GM12878 (cell line): ENCODE results near the gene NFIL3. TPM values are rescaled to one million over a fixed set of nuclear protein-coding genes. Genes with fewer than 3 reads are reported as not detected.

Experiments
- ATAC-seq: fragments of 200-7000 bp; cut with Tn5 transposase; 3 replicates; pipeline ENCODE4 v1.9.1; 2020; ENCODE audit warnings: mild to moderate bottlenecking, moderate library complexity
- BruUV-seq: library from RNA; stranded (reverse); fragments of 400-500 nt; replicated peaks from 2 replicates; lab custom pipeline; 2021; lab: Mats Ljungman, UMichigan
- CTCF ChIA-PET: fragments of 300-600 bp; sonication (Branson Sonifier 250); formaldehyde crosslinking; extraction: SDS; loops from one replicate; lab custom pipeline; 2021; ENCODE audit warnings: inconsistent platforms; lab: Yijun Ruan, JAX
- POLR2A ChIA-PET: fragments of 350-600 bp; formaldehyde crosslinking; extraction: SDS; loops from one replicate; lab custom pipeline; 2021; ENCODE audit warnings: inconsistent platforms; lab: Charles Lee
- RAD21 ChIA-PET: fragments of 300-600 bp; sonication (Branson Sonifier 250); formaldehyde crosslinking; loops from one replicate; lab custom pipeline; 2023; ENCODE audit warnings: antibody characterized with exemption; ENCODE audit not compliant: unreplicated experiment; lab: Charles Lee
- SMC1A ChIA-PET: fragments of 300-600 bp; sonication (Branson Sonifier 250); formaldehyde crosslinking; loops from one replicate; lab custom pipeline; 2023; ENCODE audit not compliant: unreplicated experiment, uncharacterized antibody; lab: Charles Lee
- DNase-seq: peaks from one replicate; pipeline ENCODE4 v3.0.0-alpha.2; 2011; ENCODE audit warnings: low read depth, low spot score
- FAIRE-seq: peaks from 3 replicates; lab custom pipeline; 2011; peaks lifted over from hg19 to GRCh38; lab: Jason Lieb, UNC
- H2AFZ ChIP-seq: 2 replicates; pipeline ENCODE4 v1.6.0; 2011; ENCODE audit warnings: low read depth, low read length, control low read depth; ENCODE audit not compliant: control insufficient read depth
- H3K27ac ChIP-seq: 2 replicates; pipeline ENCODE4 v1.5.1; 2011; ENCODE audit warnings: control low read depth; ENCODE audit not compliant: control insufficient read depth, insufficient read depth
- H3K27me3 ChIP-seq, 2 experiments: replicated peaks in 1 of 2; 2 replicates each; pipeline versions ENCODE4 v1.6.0 to v1.6.1; 2011; ENCODE audit warnings: low read length in 1 of 2; ENCODE audit not compliant: control insufficient read depth in 2 of 2, insufficient read depth in 2 of 2
- H3K36me3 ChIP-seq, 2 experiments: 2 replicates each; pipeline ENCODE4 v1.5.1; 2011; ENCODE audit warnings: low read length in 1 of 2; ENCODE audit not compliant: control insufficient read depth in 2 of 2, insufficient read depth in 2 of 2
- H3K4me1 ChIP-seq: 2 replicates; pipeline ENCODE4 v1.6.1; 2011; ENCODE audit warnings: mild to moderate bottlenecking, low read length, moderate library complexity, mixed read lengths; ENCODE audit not compliant: control insufficient read depth, insufficient read depth
- H3K4me2 ChIP-seq: 2 replicates; pipeline ENCODE4 v1.6.0; 2011; ENCODE audit warnings: control low read depth; ENCODE audit not compliant: control insufficient read depth, insufficient read depth
- H3K4me3 ChIP-seq: fragments of 200-600 bp; sonication (generic); 2 replicates; pipeline ENCODE4 v1.5.1; 2016
- H3K79me2 ChIP-seq: 2 replicates; pipeline ENCODE4 v1.6.0; 2011; ENCODE audit warnings: low read length; ENCODE audit not compliant: control insufficient read depth, insufficient read depth
- H3K9ac ChIP-seq: 2 replicates; pipeline ENCODE4 v1.8.0; 2011; ENCODE audit warnings: low read length, control low read depth, mixed read lengths; ENCODE audit not compliant: control insufficient read depth, insufficient read depth
- H3K9me3 ChIP-seq: replicated peaks from 3 replicates; pipeline ENCODE4 v1.5.1; 2011; ENCODE audit warnings: mild to moderate bottlenecking, low read length; ENCODE audit not compliant: control insufficient read depth, insufficient read depth
- H4K20me1 ChIP-seq: 2 replicates; pipeline ENCODE4 v1.6.0; 2011; ENCODE audit not compliant: control insufficient read depth, insufficient read depth
- ASH2L ChIP-seq: fragments of 300-600, 200-600 bp; sonication (generic); IDR thresholded peaks from 2 replicates; pipeline ENCODE4 v1.6.1; 2017; ENCODE audit warnings: low read depth, mild to moderate bottlenecking, borderline replicate concordance
- CEBPB ChIP-seq, 2 experiments: fragments of 150-350 bp in 1 of 2; IDR thresholded peaks; 2 replicates each; pipeline ENCODE4 v1.6.1; 2012 to 2014; ENCODE audit warnings: low read depth in 2 of 2, low read length in 2 of 2, borderline replicate concordance in 1 of 2, inconsistent platforms in 1 of 2
- EGR1 ChIP-seq, 2 experiments: IDR thresholded peaks; 1 replicate in 1 of 2; 2 replicates in 1 of 2; pipeline ENCODE4 v1.6.1; 2011 to 2012; ENCODE audit warnings: low read depth in 2 of 2, low read length in 2 of 2, borderline replicate concordance in 1 of 2, mild to moderate bottlenecking in 1 of 2, moderate library complexity in 1 of 2
- GATAD2B ChIP-seq: fragments of 450-650 bp; conservative IDR thresholded peaks from 2 replicates; pipeline ENCODE4 v1.6.1; 2017; ENCODE audit warnings: low read depth, mild to moderate bottlenecking, moderate library complexity
- HSF1 ChIP-seq: fragments of 150-350 bp; IDR thresholded peaks from 2 replicates; pipeline ENCODE4 v1.6.1; 2014; ENCODE audit warnings: mild to moderate bottlenecking, low read depth, low read length
- LARP7 ChIP-seq: fragments of 450-650 bp; IDR thresholded peaks from 2 replicates; pipeline ENCODE4 v1.6.1; 2017; ENCODE audit warnings: mild to moderate bottlenecking
- MTA3 ChIP-seq: IDR thresholded peaks from 2 replicates; pipeline ENCODE4 v1.6.1; 2012; ENCODE audit warnings: low read length, inconsistent platforms, borderline replicate concordance
- MYB ChIP-seq: fragments of 150-350 bp; IDR thresholded peaks from 2 replicates; pipeline ENCODE4 v1.6.1; 2014; ENCODE audit warnings: mild to moderate bottlenecking, low read depth, low read length, borderline replicate concordance
- PBX3 ChIP-seq: IDR thresholded peaks from 2 replicates; pipeline ENCODE4 v1.6.1; 2011; ENCODE audit warnings: mild to moderate bottlenecking, low read depth, low read length, moderate library complexity; ENCODE audit not compliant: insufficient replicate concordance
- PML ChIP-seq: IDR thresholded peaks from 2 replicates; pipeline ENCODE4 v1.6.1; 2012; ENCODE audit warnings: low read length, inconsistent platforms
- STAT3 ChIP-seq: IDR thresholded peaks from 2 replicates; pipeline ENCODE4 v1.6.1; 2011; ENCODE audit warnings: low read depth, low read length, improper control_type of control experiment
- ZNF24 ChIP-seq: fragments of 450-650 bp; IDR thresholded peaks from 2 replicates; pipeline ENCODE4 v1.6.1; 2017; ENCODE audit warnings: antibody characterized with exemption, mild to moderate bottlenecking
- ZNF384 ChIP-seq: IDR thresholded peaks from 2 replicates; pipeline ENCODE4 v1.6.1; 2012; ENCODE audit warnings: low read depth, mild to moderate bottlenecking, low read length, improper control_type of control experiment, borderline replicate concordance
- ZNF687 ChIP-seq: fragments of 450-650 bp; IDR thresholded peaks from 2 replicates; pipeline ENCODE4 v1.6.1; 2017; ENCODE audit warnings: mild to moderate bottlenecking, moderate library complexity
- WGBS: methylation state at CpG from one replicate; pipeline ENCODE4 v1.1.6; 2016; ENCODE audit warnings: low lambda C conversion rate; ENCODE audit not compliant: insufficient replicate concordance, insufficient coverage; ENCODE audit errors: missing lambda C conversion rate; 5-methylcytosine and 5-hydroxymethylcytosine counted together
- in situ Hi-C: fragments of 300-500 bp; cut with MboI; formaldehyde crosslinking; loops from 9 replicates; pipeline ENCODE4 v1.14.3; 2018; ENCODE audit warnings: mixed read lengths
- intact Hi-C: fragments of 100-400 bp; cut with micrococcal nuclease; formaldehyde crosslinking; loops from one replicate; pipeline ENCODE4 v1.14.2; 2022; ENCODE audit not compliant: unreplicated experiment
- polyA plus RNA-seq, 11 experiments: library from polyadenylated mRNA; depleted of rRNA in 4 of 11; unstranded in 6 of 11; stranded (reverse) in 5 of 11; fragments of >200 nt; fragmentation: Nextera tagmentation in 4 of 11; fragmentation: Illumina TruSeq in 1 of 11; extraction: Ambion mirVana in 4 of 11; extraction: Trizol in 1 of 11; gene quantifications; 1 replicate in 1 of 11; 2 replicates in 10 of 11; pipeline versions ENCODE4 v1.2.1 to v1.2.3, GENCODE V29; 2011 to 2016; ENCODE audit warnings: inconsistent platforms in 2 of 11, missing spikeins in 2 of 11, low read depth in 1 of 11
- total RNA-seq, 4 experiments: library from RNA; depleted of rRNA in 3 of 4; stranded (reverse); fragments of >200 nt in 3 of 4; fragmentation: Illumina TruSeq in 1 of 4; extraction: Trizol in 1 of 4; gene quantifications; 2 replicates each; pipeline versions ENCODE4 v1.2.1 to v1.2.3, GENCODE V29; 2013 to 2021
- TF ChIP-seq, protein P1 (sequence below): IDR thresholded peaks from 2 replicates; pipeline ENCODE4 v1.6.1; 2012; ENCODE audit warnings: low read depth, low read length, improper control_type of control experiment

NFIL3 gene
- total and polyA plus RNA-seq, 10 of the 15 experiments (the other 5 are each of a cell fraction or from before 2014, with no cell fraction given) = 0.18 to 1.0 (median 0.36) TPM; not detected in 3

DNA sequence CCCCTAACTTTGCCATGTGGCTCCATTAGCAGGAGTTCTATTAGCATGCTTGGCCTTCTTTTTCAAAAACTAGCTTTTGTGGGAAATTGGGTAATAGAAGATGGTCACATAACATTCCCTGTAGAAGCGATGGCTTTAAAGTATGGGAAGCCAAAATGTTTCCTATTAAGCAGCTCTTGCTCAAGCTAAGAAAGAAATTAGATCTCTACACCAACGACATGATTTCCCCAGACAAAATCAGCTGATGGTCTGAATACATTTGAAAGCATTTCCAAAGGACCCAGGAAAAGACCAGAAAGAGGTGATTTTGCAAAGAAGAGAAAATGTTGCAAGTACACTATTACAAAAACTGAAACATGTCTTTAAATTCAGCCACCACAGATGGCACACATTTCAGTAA, 4.8 kb upstream of the NFIL3 start:
- ATAC-seq (no peak), DNase-seq (no peak), FAIRE-seq (no peak)
- Histone ChIP-seq H3K27me3 (peaks cover 7 to 13% of the 10 kb centered on the region in 2 experiments), H3K4me1 (no peaks in the 10 kb centered on the region; the same call in 1 of the 2 replicates), H3K9me3 (no peaks in the 10 kb centered on the region), H3K9ac (no peak overlapping the region), H3K27ac (no peak overlapping the region), H3K4me3 (no peak overlapping the region), H2AFZ (no peak overlapping the region), H4K20me1 (no peaks in the 10 kb centered on the region; the same call in 1 of the 2 replicates), H3K36me3 (no peaks in the 10 kb centered on the region), H3K79me2 (no peaks in the 10 kb centered on the region), H3K4me2 (no peak overlapping the region)
- in situ Hi-C loops = loop anchor here (5.0 kb wide), 2 partner anchors 386 to 511 kb away; no protein-coding TSS in a partner anchor
- POLR2A ChIA-PET = no interaction called here
- CTCF ChIA-PET = interaction anchor here (0.6 to 8.8 kb wide), 3 partner anchors 299 to 514 kb away, joined by 3 to 115 read pairs (median 3); no protein-coding TSS in a partner anchor
- WGBS = 28% methylated on average over 2 of the region's 2 CpGs
- intact Hi-C loops = loop anchor here (5.0 to 10.0 kb wide), 3 partner anchors 154 to 391 kb away; no protein-coding TSS in a partner anchor
- no TSS peak for BruUV-seq
- TF ChIP-seq CEBPB (IDR thresholded peaks at IDR 0.05; ENCODE audit: borderline replicate concordance in 1 of 2, low read depth in 2 of 2, low read length in 2 of 2) (no peak), PBX3 (no peak), MTA3 (no peak), STAT3 (no peak), ZNF687 (no peak), ASH2L (no peak), PML (no peak), ZNF384 (no peak), ZNF24 (no peak), GATAD2B (no peak), LARP7 (no peak), HSF1 (no peak), EGR1 (IDR thresholded peaks at IDR 0.05; ENCODE audit: borderline replicate concordance in 1 of 2, low read depth in 2 of 2, low read length in 2 of 2) (no peak), MYB (no peak)
- TF ChIP-seq, protein P1, sequence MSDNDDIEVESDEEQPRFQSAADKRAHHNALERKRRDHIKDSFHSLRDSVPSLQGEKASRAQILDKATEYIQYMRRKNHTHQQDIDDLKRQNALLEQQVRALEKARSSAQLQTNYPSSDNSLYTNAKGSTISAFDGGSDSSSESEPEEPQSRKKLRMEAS = no peak
- RAD21 ChIA-PET = interaction anchor here (1.0 to 4.4 kb wide), 2 partner anchors 339 to 513 kb away, joined by 8 to 21 read pairs; no protein-coding TSS in a partner anchor
- SMC1A ChIA-PET = interaction anchor here (0.7 to 1.8 kb wide), 4 partner anchors 239 to 516 kb away, joined by 3 to 4 read pairs (median 4); no protein-coding TSS in a partner anchor
